HepG2 (cell line): ENCODE data around the gene NAIF1. TPM values are rescaled to one million over a fixed set of nuclear protein-coding genes. Genes with fewer than 3 reads are reported as not detected.
A peak's percentile ranks its signal among the peaks of the same experiment; 100 is the strongest.

Experiments
- ATAD3A ChIP-seq: sonication (generic); formaldehyde crosslinking; IDR thresholded peaks from 2 replicates; pipeline ENCODE4 v1.4.0; 2020; ENCODE audit warnings: missing genetic modification reagents
- DMTF1 ChIP-seq: sonication (generic); formaldehyde crosslinking; IDR thresholded peaks from 2 replicates; pipeline ENCODE4 v1.4.0; 2020; ENCODE audit warnings: mild to moderate bottlenecking, missing genetic modification reagents
- DNMT1 ChIP-seq: sonication (generic); formaldehyde crosslinking; IDR thresholded peaks from 2 replicates; pipeline ENCODE4 v1.5.1; 2020; ENCODE audit warnings: mild to moderate bottlenecking, missing genetic modification reagents
- HOXA7 ChIP-seq: sonication (generic); formaldehyde crosslinking; IDR thresholded peaks from 2 replicates; pipeline ENCODE4 v1.8.1; 2022; ENCODE audit warnings: mild to moderate bottlenecking, missing genetic modification reagents, moderate library complexity
- KAT7 ChIP-seq: IDR thresholded peaks from 2 replicates; pipeline ENCODE4 v1.6.1; 2018; ENCODE audit warnings: borderline replicate concordance, missing compliant biosample characterization
- KIAA2018 ChIP-seq: sonication (generic); formaldehyde crosslinking; IDR thresholded peaks from 2 replicates; pipeline ENCODE4 v1.5.0; 2020; ENCODE audit warnings: mild to moderate bottlenecking, missing genetic modification reagents, borderline replicate concordance
- MBD4 ChIP-seq: IDR thresholded peaks from 2 replicates; pipeline ENCODE4 v1.6.1; 2012; ENCODE audit warnings: low read length, inconsistent platforms, borderline replicate concordance
- MBNL3 ChIP-seq: fragments of 250-450 bp; sonication (Bioruptor Pico); conservative IDR thresholded peaks from 2 replicates; pipeline ENCODE4 v1.8.0; 2022; ENCODE audit warnings: mild to moderate bottlenecking, inconsistent platforms
- PBX2 ChIP-seq: IDR thresholded peaks from 2 replicates; pipeline ENCODE4 v1.6.1; 2016; ENCODE audit warnings: control low read depth
- PHF8 ChIP-seq: sonication (generic); formaldehyde crosslinking; IDR thresholded peaks from 2 replicates; pipeline ENCODE4 v1.5.0; 2020; ENCODE audit warnings: missing genetic modification reagents
- POGZ ChIP-seq: sonication (generic); formaldehyde crosslinking; IDR thresholded peaks from 2 replicates; pipeline ENCODE4 v1.4.0; 2020; ENCODE audit warnings: mild to moderate bottlenecking, missing genetic modification reagents
- SMAD1 ChIP-seq: sonication (generic); formaldehyde crosslinking; IDR thresholded peaks from 2 replicates; pipeline ENCODE4 v1.4.0; 2020; ENCODE audit warnings: missing genetic modification reagents, low read depth, mild to moderate bottlenecking, borderline replicate concordance
- TP53 ChIP-seq: sonication (generic); formaldehyde crosslinking; conservative IDR thresholded peaks from 2 replicates; pipeline ENCODE4 v1.4.0; 2020; ENCODE audit warnings: missing genetic modification reagents
- ZFP1 ChIP-seq: IDR thresholded peaks from 2 replicates; pipeline ENCODE4 v1.6.1; 2016
- ZNF143 ChIP-seq: sonication (generic); formaldehyde crosslinking; IDR thresholded peaks from 2 replicates; pipeline ENCODE4 v1.4.0; 2020; ENCODE audit warnings: missing genetic modification reagents
- ZNF430 ChIP-seq: sonication (generic); formaldehyde crosslinking; IDR thresholded peaks from 2 replicates; pipeline ENCODE4 v1.9.0; 2021; ENCODE audit warnings: mild to moderate bottlenecking, missing genetic modification reagents
- ZNF563 ChIP-seq: sonication (generic); formaldehyde crosslinking; IDR thresholded peaks from 2 replicates; pipeline ENCODE4 v1.8.0; 2022; ENCODE audit warnings: mild to moderate bottlenecking, moderate library complexity, missing genetic modification reagents
- ZNF713 ChIP-seq: sonication (generic); formaldehyde crosslinking; IDR thresholded peaks from 2 replicates; pipeline ENCODE4 v1.4.0; 2020; ENCODE audit warnings: mild to moderate bottlenecking, missing genetic modification reagents
- polyA plus RNA-seq, 8 experiments: library from polyadenylated mRNA; depleted of rRNA in 3 of 8; stranded (reverse) in 7 of 8; unstranded in 1 of 8; fragments of >200 nt; fragmentation: Illumina TruSeq in 4 of 8; extraction: Trizol in 4 of 8; gene quantifications; 2 replicates each; pipeline versions ENCODE4 v1.2.1 to v1.2.3, GENCODE V29; 2011 to 2016; ENCODE audit warnings: low read depth in 4 of 8, missing spikeins in 1 of 8, mixed read lengths in 1 of 8; ENCODE audit not compliant: insufficient read depth in 1 of 8
- total RNA-seq, 5 experiments: library from RNA; depleted of rRNA; stranded (reverse); fragments of >200 nt; fragmentation: Illumina TruSeq; extraction: Trizol; gene quantifications; 2 replicates each; pipeline ENCODE4 v1.2.3, GENCODE V29; 2016; ENCODE audit warnings: low read depth in 1 of 5

Gene NAIF1
- total and polyA plus RNA-seq, 2 of the 13 experiments (the other 11 are each of a cell fraction or from before 2014, with no cell fraction given): 6.0 to 6.9 TPM

- TF ChIP-seq KIAA2018 (CRISPR knock-in tag) (no peak), ZNF713 (CRISPR knock-in tag) (no peak), HOXA7 (CRISPR knock-in tag) (no peak), ZFP1 (CRISPR knock-in tag) (no peak), TP53 (no peak), ZNF563 (CRISPR knock-in tag) (0 out of 2 replicates have a peak, but pooled peaks have one; percentile 16), PHF8 (CRISPR knock-in tag) (peak; percentile 39; the same call in 1 of the 2 replicates), SMAD1 (0 out of 2 replicates have a peak, but pooled peaks have one; percentile 48), DMTF1 (no peak), MBNL3 (CRISPR knock-in tag) (no peak), POGZ (CRISPR knock-in tag) (no peak), MBD4 (no peak), DNMT1 (no peak), ZNF143 (CRISPR knock-in tag) (no peak), PBX2 (CRISPR knock-in tag) (no peak), ZNF430 (CRISPR knock-in tag) (0 out of 2 replicates have a peak, but pooled peaks have one; percentile 24), KAT7 (CRISPR knock-in tag) (no peak), ATAD3A (no peak)
Measured at GRCh38 chr9:128068386-128069205, 1.5 kb upstream of the NAIF1 start (continued).
